GM18868 (cell line): ENCODE results near the gene TNFSF10.
A peak's percentile ranks its signal among the peaks of the same experiment; 100 is the strongest.

ENCODE experiments used
- ATAC-seq: cut with Tn5 transposase; IDR thresholded peaks from one replicate; pipeline ENCODE4 v1.9.1; 2021; ENCODE audit warnings: mild to moderate bottlenecking, moderate library complexity; ENCODE audit not compliant: unreplicated experiment

Gene TNFSF10

DNA sequence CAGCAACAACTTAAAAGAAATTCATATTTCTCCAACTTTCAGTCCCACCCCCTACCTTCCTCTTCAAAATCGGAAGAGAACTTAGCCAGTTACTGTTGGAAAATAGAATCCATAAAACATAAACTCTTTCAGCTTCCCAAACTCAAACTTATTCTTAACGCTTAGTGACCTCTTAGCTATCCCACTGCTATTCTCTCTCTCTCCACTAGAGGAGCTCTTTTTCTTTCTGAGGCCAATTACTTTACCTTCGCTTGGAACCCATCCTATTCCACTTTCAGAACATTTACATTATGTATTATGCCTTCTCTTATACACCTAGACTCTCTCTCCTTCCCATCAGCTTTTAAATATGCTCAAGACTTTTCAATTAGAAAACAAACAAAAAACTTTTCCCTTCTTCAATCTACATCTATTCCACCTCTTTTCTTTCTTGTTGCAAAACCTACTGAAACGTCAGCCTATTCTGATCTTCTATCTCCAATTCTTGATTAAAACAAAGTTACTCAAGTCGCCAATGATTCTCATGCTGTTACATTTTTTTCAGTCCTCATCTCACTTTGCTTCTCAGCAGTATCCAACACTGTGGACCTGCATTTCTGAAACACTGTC is 61.6 kb downstream of the TNFSF10 start:
- ATAC-seq, result peak; percentile 78

DNA sequence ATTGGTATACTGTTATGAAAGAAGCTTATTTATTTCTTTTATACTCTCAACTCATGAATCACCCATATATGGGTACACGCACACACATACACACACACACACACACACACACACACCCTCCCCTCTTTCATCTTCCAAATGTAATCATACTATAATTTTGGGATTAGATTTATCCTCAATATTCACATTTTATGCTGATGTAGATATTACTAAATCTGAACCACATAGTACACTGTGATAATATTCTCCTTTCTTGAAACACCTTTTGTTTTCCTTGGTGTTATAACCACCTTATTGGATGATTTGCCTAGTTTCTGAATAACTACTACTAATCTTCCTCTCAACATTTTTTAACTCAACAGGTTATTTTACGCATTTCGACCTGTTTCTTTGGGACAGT is 66.8 kb downstream of the TNFSF10 start:
- ATAC-seq, result no peak
